GM18867 (cell line): ENCODE results near the gene CCDC146.
"Not testable (repeated sequence)": the region's sequence is repeated elsewhere in the genome, so short reads cannot be mapped to it uniquely, and the experiment has no call there.

ENCODE experiments used
- ATAC-seq: cut with Tn5 transposase; IDR thresholded peaks from one replicate; pipeline ENCODE4 v1.9.1; 2021; ENCODE audit warnings: mild to moderate bottlenecking, moderate library complexity; ENCODE audit not compliant: unreplicated experiment

The CCDC146 gene

DNA sequence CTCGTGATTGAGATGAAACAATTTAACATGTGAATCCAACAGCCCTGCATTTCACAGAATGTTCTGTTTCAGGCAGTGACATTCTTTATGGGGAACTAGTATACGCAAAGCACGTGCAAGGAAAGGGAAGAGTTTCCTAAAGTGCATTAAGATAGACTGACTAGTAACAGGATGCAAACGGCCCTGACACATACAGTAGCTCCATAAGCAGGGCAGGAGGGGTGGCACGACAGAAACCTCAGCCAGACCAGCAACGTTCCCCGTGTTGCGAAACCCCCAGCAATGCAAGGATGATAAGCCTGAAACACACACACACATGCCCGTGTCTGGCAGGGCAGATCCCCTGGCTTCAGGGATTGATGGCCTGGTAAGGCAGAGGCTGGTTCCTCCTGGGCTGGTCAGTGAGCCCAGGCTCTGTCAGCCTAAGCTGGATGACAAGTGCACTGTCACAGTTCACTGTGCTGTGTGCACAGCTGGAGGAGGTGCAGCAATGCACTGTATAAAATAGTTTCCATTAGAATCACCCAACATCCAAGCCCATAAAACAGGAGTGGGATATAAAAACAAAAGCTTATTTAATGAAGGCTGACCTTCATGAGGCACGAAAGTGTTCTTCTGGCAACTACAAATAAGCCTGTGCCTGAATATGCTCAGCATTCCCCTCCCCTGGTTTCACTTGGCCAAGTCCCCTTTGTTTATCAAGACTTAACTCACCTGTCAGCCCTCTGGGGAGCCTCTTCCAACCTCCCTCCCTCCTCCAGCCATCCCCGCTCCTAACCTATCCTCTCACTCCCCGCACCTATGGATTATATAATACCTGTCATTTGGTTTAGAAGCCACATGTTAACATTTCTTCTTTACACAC, 204.9 kb downstream of the CCDC146 start:
- no peak for ATAC-seq

- no peak for ATAC-seq
These were observed 205.7 kb downstream of the CCDC146 start for GRCh38 chr7:77327932-77328628.

DNA sequence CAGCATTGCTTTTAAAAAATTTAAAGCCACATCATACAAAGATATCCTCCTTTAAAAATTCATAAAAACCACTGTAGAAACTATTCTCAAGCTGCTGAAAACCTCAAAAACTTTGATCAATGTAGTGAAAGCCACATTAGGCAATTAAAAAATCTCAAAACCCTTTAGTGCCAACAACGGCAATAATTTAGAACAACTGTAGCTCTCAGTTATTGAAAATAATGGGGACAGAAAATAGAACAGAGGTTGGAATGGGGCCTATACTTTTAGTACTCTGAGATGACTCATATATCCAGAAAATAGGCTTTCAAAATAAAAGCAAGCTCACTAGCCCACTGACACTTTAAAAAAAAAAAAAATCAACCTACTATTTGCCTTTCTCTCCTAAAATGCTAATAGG, 206.3 kb downstream of the CCDC146 start:
- ATAC-seq: no peak

DNA sequence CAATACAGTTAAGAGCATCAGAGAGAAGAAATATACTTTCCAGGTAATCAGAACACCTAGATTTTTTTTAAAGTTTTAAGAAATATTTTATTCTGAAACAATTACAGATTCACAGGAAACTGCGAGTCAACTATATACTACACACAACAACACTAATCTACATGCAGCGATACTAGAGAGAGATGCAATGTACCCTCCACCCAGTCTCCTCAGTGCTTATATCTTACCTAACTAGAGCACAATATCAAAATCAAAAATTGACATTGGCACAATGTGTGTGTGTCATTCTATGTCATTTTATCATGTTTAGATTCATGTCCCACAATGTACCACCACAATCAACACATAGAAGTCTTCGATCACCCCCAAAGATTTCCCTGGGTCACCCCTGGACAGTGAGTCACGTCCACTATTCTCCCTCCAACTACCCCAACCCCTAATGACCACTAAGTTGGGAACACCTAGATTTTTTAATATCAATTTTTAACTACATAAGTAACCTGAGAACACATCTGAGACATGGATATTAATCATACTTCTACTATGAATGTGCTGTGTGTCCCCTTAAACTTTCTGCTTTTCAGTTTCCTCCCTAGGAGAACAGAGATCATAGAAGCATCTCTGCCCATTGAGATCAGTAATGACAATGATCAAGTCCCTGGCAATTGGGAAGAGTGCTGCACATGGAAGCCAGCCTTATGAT, 207.2 kb downstream of the CCDC146 start:
- peak; percentile 7 for ATAC-seq

- peak; percentile 57 for ATAC-seq
These were observed 207.9 kb downstream of the CCDC146 start for GRCh38 chr7:77330169-77330882.

DNA sequence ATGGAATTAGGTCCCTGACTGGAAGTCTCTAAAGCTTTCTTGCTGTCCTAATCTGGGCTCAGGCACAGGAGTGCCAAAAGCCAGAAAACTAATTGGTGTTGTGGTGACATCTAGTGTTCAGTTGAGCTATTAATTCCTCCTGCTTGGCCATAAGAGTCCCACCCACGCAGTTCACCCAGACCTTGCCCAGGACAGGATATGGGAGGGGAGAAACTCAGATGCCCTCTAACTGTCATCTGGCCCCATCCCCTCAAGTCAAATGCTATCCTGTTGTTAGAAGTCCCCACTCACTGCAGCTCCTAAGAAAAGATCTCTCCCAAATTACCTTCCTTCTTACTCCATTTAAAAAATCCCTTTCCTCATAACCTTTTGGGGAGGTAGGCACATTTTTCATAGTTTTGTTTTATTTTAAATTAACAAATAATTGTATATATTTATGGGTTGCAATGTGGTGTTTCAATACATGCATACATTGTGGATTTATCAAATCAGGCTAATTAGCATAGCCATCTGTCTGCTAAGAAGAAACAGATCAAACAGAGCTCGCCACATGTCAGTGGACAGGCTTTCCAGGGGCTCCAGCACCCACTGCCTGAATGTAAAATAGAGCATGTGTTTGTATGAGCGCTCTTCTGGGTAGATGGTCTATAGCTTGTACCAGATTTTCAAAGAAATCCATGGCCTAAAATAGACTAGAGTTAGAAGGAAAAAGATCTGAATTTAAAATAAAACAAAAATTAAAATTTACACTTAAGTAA, 209.7 kb downstream of the CCDC146 start:
- peak; percentile 78 for ATAC-seq

DNA sequence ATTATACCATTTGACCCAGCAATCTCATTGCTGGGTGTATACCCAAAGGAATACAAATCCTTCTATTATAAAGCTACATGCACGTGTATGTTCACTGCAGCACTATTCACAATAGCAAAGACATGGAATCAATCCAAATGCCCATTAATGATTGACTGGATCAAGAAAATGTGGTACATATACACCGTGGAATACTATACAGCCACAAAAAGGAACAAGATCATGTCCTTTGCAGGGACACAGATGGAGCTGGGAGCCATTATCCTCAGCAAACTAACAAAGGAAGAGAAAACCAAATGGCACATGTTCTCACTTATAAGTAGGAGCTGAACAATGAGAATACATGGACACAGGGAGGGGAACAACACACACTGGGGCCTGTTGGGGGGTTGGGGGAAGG, 211.6 kb downstream of the CCDC146 start:
- ATAC-seq: not testable (repeated sequence)

DNA sequence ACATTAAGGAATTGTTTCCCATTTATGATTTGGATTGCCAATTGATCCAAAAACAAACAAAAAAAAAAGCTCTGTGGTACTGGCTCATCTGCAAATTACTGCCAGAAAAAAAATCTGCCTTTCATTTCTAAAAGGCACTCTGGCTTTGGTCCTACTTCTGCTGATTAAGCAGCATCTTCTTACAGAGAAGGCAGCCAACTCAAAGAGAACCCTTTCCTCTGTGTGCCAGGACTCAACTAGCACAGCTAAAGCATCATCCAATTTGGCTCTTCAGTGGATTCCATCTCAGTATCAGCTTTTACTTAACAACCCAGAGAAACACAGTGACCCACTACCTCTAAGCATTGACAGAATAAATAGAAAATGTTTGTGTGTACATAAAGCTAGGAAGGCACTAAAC, 213.2 kb downstream of the CCDC146 start:
- no peak for ATAC-seq

GRCh38 chr7:77337456-77337990, 215.1 kb downstream of the CCDC146 start:
- ATAC-seq: no peak

- no peak for ATAC-seq
These were observed 215.8 kb downstream of the CCDC146 start for GRCh38 chr7:77338260-77338659.

GRCh38 chr7:77338883-77339629, 216.6 kb downstream of the CCDC146 start:
- no peak for ATAC-seq

- ATAC-seq: no peak
These were observed 217.3 kb downstream of the CCDC146 start for GRCh38 chr7:77339726-77340125.
